ENCODE data around the gene HPF1. TPM values are rescaled to one million over a fixed set of nuclear protein-coding genes. Genes with fewer than 3 reads are reported as not detected.

HPF1 gene
- total and polyA plus RNA-seq, 2 of the 8 experiments (the other 6 are each of a cell fraction or from before 2014, with no cell fraction given): 14.1 to 32.5 TPM

DNA sequence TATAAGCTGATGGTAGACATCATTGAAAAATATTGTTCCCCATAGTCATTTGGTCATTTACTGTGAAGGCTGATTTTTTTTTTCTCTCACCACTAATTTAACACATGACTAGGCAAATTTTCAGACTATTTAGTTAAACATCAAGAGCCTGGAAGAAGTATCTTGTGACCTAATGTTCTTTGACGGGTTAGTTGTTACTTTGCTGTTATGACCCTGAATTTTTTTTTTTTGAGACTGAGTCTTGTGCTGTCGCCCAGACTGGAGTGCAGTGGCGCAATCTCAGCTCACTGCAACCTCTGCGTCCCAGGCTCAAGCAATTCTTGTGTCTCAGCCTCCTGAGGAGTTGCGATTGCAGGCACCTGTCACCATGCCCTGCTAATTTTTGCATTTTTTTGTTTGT, 67.0 kb downstream of the HPF1 start (continued):
- no peak for TF ChIP-seq EP300 (IDR thresholded peaks at IDR 0.05; ENCODE audit: borderline replicate concordance in 1 of 2, low read depth in 2 of 2, low read length in 2 of 2)
